Measurements from ENCODE around the gene ORM1. TPM values are rescaled to one million over a fixed set of nuclear protein-coding genes. Genes with fewer than 3 reads are reported as not detected.

The ORM1 gene
- total RNA-seq, 3 donors from 2014 or later: 8.3 TPM; not detected in 2

GRCh38 chr9:114349713-114350480 lies 27.0 kb downstream of the ORM1 start:
- intact Hi-C loops (cut with DNase I; ENCODE audit: low total_unique reads): no loop called here
- H3K4me1 ChIP-seq: no peaks in the 10 kb centered on the region
- peak overlapping the region in 1 of 2 donors; percentile 63 for H3K27ac ChIP-seq
- H3K27me3 ChIP-seq: no peaks in the 10 kb centered on the region
- H3K4me3 ChIP-seq: no peak overlapping the region
- H3K36me3 ChIP-seq: peaks cover 13% of the 10 kb centered on the region
- no peak for TF ChIP-seq POLR2AphosphoS5 (IDR thresholded peaks at IDR 0.05)
- no peak for TF ChIP-seq CTCF (IDR thresholded peaks at IDR 0.05)
- TF ChIP-seq POLR2A (IDR thresholded peaks at IDR 0.05): no peak
- DNase-seq (ENCODE audit: low spot score in 2 of 2): no peak
- H3K9me3 ChIP-seq: no peaks in the 10 kb centered on the region

- DNase-seq (ENCODE audit: low spot score in 2 of 2): no peak
- H3K36me3 ChIP-seq: peaks cover 14% of the 10 kb centered on the region
- TF ChIP-seq POLR2A (IDR thresholded peaks at IDR 0.05) (no peak), CTCF (IDR thresholded peaks at IDR 0.05) (no peak), POLR2AphosphoS5 (IDR thresholded peaks at IDR 0.05) (no peak)
Measured at GRCh38 chr9:114350636-114351401, 27.9 kb downstream of the ORM1 start.

GRCh38 chr9:114351932-114352331 lies 29.0 kb downstream of the ORM1 start:
- peaks cover 11% of the 10 kb centered on the region for H3K36me3 ChIP-seq
- intact Hi-C loops (cut with DNase I; ENCODE audit: low total_unique reads): no loop called here

More at GRCh38 chr9:114350636-114351401, 27.9 kb downstream of the ORM1 start:
- intact Hi-C loops (cut with DNase I; ENCODE audit: low total_unique reads): no loop called here
- Histone ChIP-seq H3K27me3 (no peaks in the 10 kb centered on the region), H3K27ac (no peak overlapping the region), H3K9me3 (no peaks in the 10 kb centered on the region), H3K4me1 (no peaks in the 10 kb centered on the region), H3K4me3 (no peak overlapping the region)

GRCh38 chr9:114355821-114356220 lies 32.9 kb downstream of the ORM1 start:
- no peak overlapping the region for H3K27ac ChIP-seq
- DNase-seq (ENCODE audit: low spot score in 2 of 2): no peak
- H3K4me3 ChIP-seq: no peak overlapping the region
- H3K36me3 ChIP-seq: peaks cover 18% of the 10 kb centered on the region
- no peaks in the 10 kb centered on the region for H3K9me3 ChIP-seq
- intact Hi-C loops (cut with DNase I; ENCODE audit: low total_unique reads): no loop called here
- no peak for TF ChIP-seq POLR2AphosphoS5 (IDR thresholded peaks at IDR 0.05)
- TF ChIP-seq POLR2A (IDR thresholded peaks at IDR 0.05): no peak
- no peak for TF ChIP-seq CTCF (IDR thresholded peaks at IDR 0.05)
- H3K4me1 ChIP-seq: no peaks in the 10 kb centered on the region
- no peaks in the 10 kb centered on the region for H3K27me3 ChIP-seq

More at GRCh38 chr9:114351932-114352331, 29.0 kb downstream of the ORM1 start:
- no peak for DNase-seq (ENCODE audit: low spot score in 2 of 2)
- H3K27ac ChIP-seq: no peak overlapping the region
- TF ChIP-seq CTCF (IDR thresholded peaks at IDR 0.05): no peak
- TF ChIP-seq POLR2AphosphoS5 (IDR thresholded peaks at IDR 0.05): no peak
- no peak for TF ChIP-seq POLR2A (IDR thresholded peaks at IDR 0.05)
- H3K9me3 ChIP-seq: no peaks in the 10 kb centered on the region
- H3K4me1 ChIP-seq: no peaks in the 10 kb centered on the region
- H3K4me3 ChIP-seq: no peak overlapping the region
- H3K27me3 ChIP-seq: no peaks in the 10 kb centered on the region

GRCh38 chr9:114356792-114357191 lies 33.9 kb downstream of the ORM1 start:
- no peak for TF ChIP-seq CTCF (IDR thresholded peaks at IDR 0.05)
- no peak for TF ChIP-seq POLR2AphosphoS5 (IDR thresholded peaks at IDR 0.05)
- TF ChIP-seq POLR2A (IDR thresholded peaks at IDR 0.05): no peak
- DNase-seq (ENCODE audit: low spot score in 2 of 2): no peak
- intact Hi-C loops (cut with DNase I; ENCODE audit: low total_unique reads): no loop called here

More at GRCh38 chr9:114356792-114357191, 33.9 kb downstream of the ORM1 start:
- H3K27me3 ChIP-seq: no peaks in the 10 kb centered on the region
- H3K9me3 ChIP-seq: no peaks in the 10 kb centered on the region
- no peaks in the 10 kb centered on the region for H3K4me1 ChIP-seq
- H3K27ac ChIP-seq: no peak overlapping the region
- peaks cover 18% of the 10 kb centered on the region for H3K36me3 ChIP-seq
- no peak overlapping the region for H3K4me3 ChIP-seq
